HEK293 (cell line): ENCODE measurements around the gene FSHR.

Source experiments
- CTCF ChIA-PET: fragments of 350-600 bp; formaldehyde crosslinking; extraction: SDS; loops from one replicate; lab custom pipeline; 2021; ENCODE audit warnings: antibody characterized with exemption; lab: Yijun Ruan, JAX
- POLR2A ChIA-PET: fragments of 300-600 bp; formaldehyde crosslinking; extraction: SDS; loops from one replicate; lab custom pipeline; 2020; ENCODE audit warnings: antibody characterized with exemption, inconsistent platforms; lab: Yijun Ruan, JAX
- H3K27ac ChIP-seq: fragments of 200-500 bp; sonication (Bioruptor generic); 2 replicates; pipeline ENCODE4 v1.5.1; 2014; ENCODE audit warnings: low read depth, low read length, control low read depth, inconsistent platforms; ENCODE audit errors: extremely low read depth
- H3K36me3 ChIP-seq, 2 experiments: fragments of 200-500 bp in 1 of 2; sonication (Bioruptor generic) in 1 of 2; 1 replicate in 1 of 2; 2 replicates in 1 of 2; pipeline ENCODE4 v1.5.1; 2014 to 2017; ENCODE audit warnings: inconsistent platforms in 2 of 2, low read length in 2 of 2; ENCODE audit not compliant: control insufficient read depth in 2 of 2, insufficient read depth in 1 of 2
- H3K4me1 ChIP-seq: fragments of 200-500 bp; sonication (Bioruptor generic); 2 replicates; pipeline ENCODE4 v1.5.1; 2014; ENCODE audit warnings: mild to moderate bottlenecking, low read length, inconsistent platforms; ENCODE audit not compliant: control insufficient read depth, insufficient read depth
- H3K4me3 ChIP-seq: 2 replicates; pipeline ENCODE4 v1.5.1; 2011; ENCODE audit warnings: low read depth, mild to moderate bottlenecking, control low read depth, low read length, moderate library complexity
- H3K9me3 ChIP-seq: fragments of 200-500 bp; sonication (Bioruptor generic); 2 replicates; pipeline ENCODE4 v1.5.1; 2014; ENCODE audit warnings: low read depth, low read length, inconsistent platforms; ENCODE audit not compliant: control insufficient read depth, insufficient read depth
- HOXD13 ChIP-seq: sonication (generic); formaldehyde crosslinking; IDR thresholded peaks from 2 replicates; pipeline ENCODE4 v1.8.0; 2022; ENCODE audit warnings: missing genetic modification reagents, borderline replicate concordance
- INSM2 ChIP-seq: fragments of 450-650 bp; formaldehyde crosslinking; IDR thresholded peaks from 2 replicates; pipeline ENCODE4 v1.5.1; 2016; ENCODE audit warnings: missing biosample characterization, missing genetic modification characterization
- PRDM10 ChIP-seq: fragments of 450-650 bp; formaldehyde crosslinking; IDR thresholded peaks from 2 replicates; pipeline ENCODE4 v1.5.1; 2016; ENCODE audit warnings: missing biosample characterization, missing genetic modification characterization
- SP2 ChIP-seq: fragments of 450-650 bp; formaldehyde crosslinking; IDR thresholded peaks from 2 replicates; pipeline ENCODE4 v1.5.1; 2016; ENCODE audit warnings: missing biosample characterization, missing genetic modification characterization
- WT1 ChIP-seq: fragments of 450-650 bp; formaldehyde crosslinking; IDR thresholded peaks from 2 replicates; pipeline ENCODE4 v1.5.1; 2016; ENCODE audit warnings: missing biosample characterization, missing genetic modification characterization
- ZFP41 ChIP-seq: fragments of 450-650 bp; formaldehyde crosslinking; IDR thresholded peaks from 2 replicates; pipeline ENCODE4 v1.5.1; 2016; ENCODE audit warnings: missing biosample characterization, missing genetic modification characterization, borderline replicate concordance
- ZNF10 ChIP-seq: fragments of 450-650 bp; formaldehyde crosslinking; IDR thresholded peaks from 2 replicates; pipeline ENCODE4 v1.5.1; 2017; ENCODE audit warnings: missing biosample characterization, missing genetic modification characterization
- ZNF248 ChIP-seq: fragments of 450-650 bp; formaldehyde crosslinking; IDR thresholded peaks from 2 replicates; pipeline ENCODE4 v1.5.1; 2017; ENCODE audit warnings: missing biosample characterization, missing genetic modification characterization
- ZNF324 ChIP-seq: fragments of 450-650 bp; formaldehyde crosslinking; IDR thresholded peaks from 2 replicates; pipeline ENCODE4 v1.5.1; 2016; ENCODE audit warnings: missing biosample characterization, missing genetic modification characterization
- ZNF391 ChIP-seq: fragments of 450-650 bp; formaldehyde crosslinking; IDR thresholded peaks from 2 replicates; pipeline ENCODE4 v1.5.1; 2016; ENCODE audit warnings: low read depth, missing biosample characterization, missing genetic modification characterization, borderline replicate concordance
- ZNF398 ChIP-seq: fragments of 450-650 bp; formaldehyde crosslinking; IDR thresholded peaks from 2 replicates; pipeline ENCODE4 v1.5.1; 2017; ENCODE audit warnings: missing biosample characterization, missing genetic modification characterization
- ZNF514 ChIP-seq: fragments of 450-650 bp; formaldehyde crosslinking; IDR thresholded peaks from 2 replicates; pipeline ENCODE4 v1.5.1; 2016; ENCODE audit warnings: missing biosample characterization, missing genetic modification characterization
- ZNF529 ChIP-seq: fragments of 450-650 bp; formaldehyde crosslinking; IDR thresholded peaks from 2 replicates; pipeline ENCODE4 v1.5.1; 2017; ENCODE audit warnings: missing genetic modification characterization, missing biosample characterization; ENCODE audit not compliant: insufficient replicate concordance
- ZNF600 ChIP-seq: fragments of 450-650 bp; formaldehyde crosslinking; IDR thresholded peaks from 2 replicates; pipeline ENCODE4 v1.5.1; 2016; ENCODE audit warnings: missing biosample characterization, missing genetic modification characterization
- ZNF670 ChIP-seq: fragments of 450-650 bp; formaldehyde crosslinking; IDR thresholded peaks from 2 replicates; pipeline ENCODE4 v1.5.1; 2016; ENCODE audit warnings: missing biosample characterization, missing genetic modification characterization, low read depth
- ZNF830 ChIP-seq: fragments of 450-650 bp; IDR thresholded peaks from 2 replicates; pipeline ENCODE4 v1.5.0; 2018; ENCODE audit warnings: missing biosample characterization, missing genetic modification characterization, low read depth, mild to moderate bottlenecking, moderate library complexity
- TF ChIP-seq, protein P1 (sequence below): fragments of 450-650 bp; formaldehyde crosslinking; IDR thresholded peaks from 2 replicates; pipeline ENCODE4 v1.5.1; 2016; ENCODE audit warnings: missing biosample characterization, missing genetic modification characterization, low read depth
- TF ChIP-seq, protein P2 (sequence below): fragments of 450-650 bp; formaldehyde crosslinking; IDR thresholded peaks from 2 replicates; pipeline ENCODE4 v1.5.1; 2016; ENCODE audit warnings: missing biosample characterization, missing genetic modification characterization
- TF ChIP-seq, protein P3 (sequence below): fragments of 450-650 bp; formaldehyde crosslinking; IDR thresholded peaks from 2 replicates; pipeline ENCODE4 v1.5.1; 2016; ENCODE audit warnings: missing biosample characterization, missing genetic modification characterization
- TF ChIP-seq, protein P4 (sequence below): fragments of 450-650 bp; formaldehyde crosslinking; IDR thresholded peaks from 2 replicates; pipeline ENCODE4 v1.5.1; 2016; ENCODE audit warnings: missing biosample characterization, missing genetic modification characterization

Gene FSHR

DNA sequence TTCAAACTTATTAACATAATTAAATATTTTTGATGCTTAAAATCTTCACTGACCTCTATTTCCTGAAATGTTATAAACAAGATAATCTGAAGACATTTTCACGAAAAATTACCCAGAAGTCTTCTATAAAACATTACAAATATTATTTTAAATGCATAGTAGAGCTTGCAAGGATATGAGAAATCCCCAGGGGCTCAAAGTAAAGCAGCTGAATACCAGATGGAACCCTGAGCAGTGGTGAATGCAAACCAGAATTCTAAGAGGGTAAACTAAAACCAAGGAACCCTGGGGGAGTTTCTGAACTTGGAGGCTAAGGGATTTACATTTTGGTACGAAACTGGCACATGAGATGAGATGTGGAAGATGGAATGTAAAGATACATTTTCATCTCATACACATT lies 83.6 kb downstream of the FSHR start (continued):
- TF ChIP-seq, protein P1, sequence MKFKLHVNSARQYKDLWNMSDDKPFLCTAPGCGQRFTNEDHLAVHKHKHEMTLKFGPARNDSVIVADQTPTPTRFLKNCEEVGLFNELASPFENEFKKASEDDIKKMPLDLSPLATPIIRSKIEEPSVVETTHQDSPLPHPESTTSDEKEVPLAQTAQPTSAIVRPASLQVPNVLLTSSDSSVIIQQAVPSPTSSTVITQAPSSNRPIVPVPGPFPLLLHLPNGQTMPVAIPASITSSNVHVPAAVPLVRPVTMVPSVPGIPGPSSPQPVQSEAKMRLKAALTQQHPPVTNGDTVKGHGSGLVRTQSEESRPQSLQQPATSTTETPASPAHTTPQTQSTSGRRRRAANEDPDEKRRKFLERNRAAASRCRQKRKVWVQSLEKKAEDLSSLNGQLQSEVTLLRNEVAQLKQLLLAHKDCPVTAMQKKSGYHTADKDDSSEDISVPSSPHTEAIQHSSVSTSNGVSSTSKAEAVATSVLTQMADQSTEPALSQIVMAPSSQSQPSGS = no peak
- no peak for TF ChIP-seq ZNF324
- TF ChIP-seq SP2 (tag by site-specific recombination) = no peak
- TF ChIP-seq ZNF600 (tag by site-specific recombination) = no peak
- no peak for TF ChIP-seq ZNF248 (tag by site-specific recombination)
- no peak for TF ChIP-seq INSM2 (tag by site-specific recombination)
- no peak for TF ChIP-seq ZNF830
- TF ChIP-seq, all 188 proteins: peak for 0

GRCh38 chr2:49069829-49070228 lies 84.5 kb downstream of the FSHR start:
- H3K9me3 ChIP-seq = no peaks in the 10 kb centered on the region
- H3K4me1 ChIP-seq = no peaks in the 10 kb centered on the region
- H3K27ac ChIP-seq = no peak overlapping the region
- no peak overlapping the region for H3K4me3 ChIP-seq
- ChIA-PET CTCF (no interaction called here), POLR2A (no interaction called here)
- H3K36me3 ChIP-seq = no peaks in the 10 kb centered on the region
- TF ChIP-seq PRDM10 (tag by site-specific recombination) (no peak), ZNF10 (tag by site-specific recombination) (no peak), ZNF670 (no peak), ZNF391 (no peak), SP2 (tag by site-specific recombination) (no peak), ZNF514 (no peak), HOXD13 (CRISPR knock-in tag) (no peak), ZNF398 (tag by site-specific recombination) (no peak), ZFP41 (tag by site-specific recombination) (no peak), WT1 (no peak), ZNF529 (tag by site-specific recombination) (no peak)
- TF ChIP-seq, protein P2, sequence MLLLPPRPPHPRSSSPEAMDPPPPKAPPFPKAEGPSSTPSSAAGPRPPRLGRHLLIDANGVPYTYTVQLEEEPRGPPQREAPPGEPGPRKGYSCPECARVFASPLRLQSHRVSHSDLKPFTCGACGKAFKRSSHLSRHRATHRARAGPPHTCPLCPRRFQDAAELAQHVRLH (tag by site-specific recombination) = no peak
- TF ChIP-seq, protein P3, sequence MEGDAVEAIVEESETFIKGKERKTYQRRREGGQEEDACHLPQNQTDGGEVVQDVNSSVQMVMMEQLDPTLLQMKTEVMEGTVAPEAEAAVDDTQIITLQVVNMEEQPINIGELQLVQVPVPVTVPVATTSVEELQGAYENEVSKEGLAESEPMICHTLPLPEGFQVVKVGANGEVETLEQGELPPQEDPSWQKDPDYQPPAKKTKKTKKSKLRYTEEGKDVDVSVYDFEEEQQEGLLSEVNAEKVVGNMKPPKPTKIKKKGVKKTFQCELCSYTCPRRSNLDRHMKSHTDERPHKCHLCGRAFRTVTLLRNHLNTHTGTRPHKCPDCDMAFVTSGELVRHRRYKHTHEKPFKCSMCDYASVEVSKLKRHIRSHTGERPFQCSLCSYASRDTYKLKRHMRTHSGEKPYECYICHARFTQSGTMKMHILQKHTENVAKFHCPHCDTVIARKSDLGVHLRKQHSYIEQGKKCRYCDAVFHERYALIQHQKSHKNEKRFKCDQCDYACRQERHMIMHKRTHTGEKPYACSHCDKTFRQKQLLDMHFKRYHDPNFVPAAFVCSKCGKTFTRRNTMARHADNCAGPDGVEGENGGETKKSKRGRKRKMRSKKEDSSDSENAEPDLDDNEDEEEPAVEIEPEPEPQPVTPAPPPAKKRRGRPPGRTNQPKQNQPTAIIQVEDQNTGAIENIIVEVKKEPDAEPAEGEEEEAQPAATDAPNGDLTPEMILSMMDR (tag by site-specific recombination) = no peak
- TF ChIP-seq, protein P4, sequence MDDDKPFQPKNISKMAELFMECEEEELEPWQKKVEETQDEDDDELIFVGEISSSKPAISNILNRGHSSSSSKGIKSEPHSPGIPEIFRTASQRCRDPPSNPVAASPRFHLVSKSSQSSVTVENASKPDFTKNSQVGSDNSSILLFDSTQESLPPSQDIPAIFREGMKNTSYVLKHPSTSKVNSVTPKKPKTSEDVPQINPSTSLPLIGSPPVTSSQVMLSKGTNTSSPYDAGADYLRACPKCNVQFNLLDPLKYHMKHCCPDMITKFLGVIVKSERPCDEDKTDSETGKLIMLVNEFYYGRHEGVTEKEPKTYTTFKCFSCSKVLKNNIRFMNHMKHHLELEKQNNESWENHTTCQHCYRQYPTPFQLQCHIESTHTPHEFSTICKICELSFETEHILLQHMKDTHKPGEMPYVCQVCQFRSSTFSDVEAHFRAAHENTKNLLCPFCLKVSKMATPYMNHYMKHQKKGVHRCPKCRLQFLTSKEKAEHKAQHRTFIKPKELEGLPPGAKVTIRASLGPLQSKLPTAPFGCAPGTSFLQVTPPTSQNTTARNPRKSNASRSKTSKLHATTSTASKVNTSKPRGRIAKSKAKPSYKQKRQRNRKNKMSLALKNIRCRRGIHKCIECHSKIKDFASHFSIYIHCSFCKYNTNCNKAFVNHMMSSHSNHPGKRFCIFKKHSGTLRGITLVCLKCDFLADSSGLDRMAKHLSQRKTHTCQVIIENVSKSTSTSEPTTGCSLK (tag by site-specific recombination) = no peak
